Islet of Langerhans (tissue), 1 donor: Measurements from ENCODE around the gene IFNAR1.
"Not testable (repeated sequence)": the region's sequence is repeated elsewhere in the genome, so short reads cannot be mapped to it uniquely, and the experiment has no call there.

Source experiments
- FAIRE-seq: peaks from one replicate; lab custom pipeline; 2011; peaks lifted over from hg19 to GRCh38; lab: Jason Lieb, UNC

IFNAR1 gene

GRCh38 chr21:33308586-33309490 is 15.9 kb upstream of the IFNAR1 start:
- FAIRE-seq = no peak

- no peak for FAIRE-seq
Observed at GRCh38 chr21:33309778-33310177, 15.0 kb upstream of the IFNAR1 start.

- no peak for FAIRE-seq
Observed at GRCh38 chr21:33312121-33312520, 12.6 kb upstream of the IFNAR1 start.

GRCh38 chr21:33313183-33313582 is 11.6 kb upstream of the IFNAR1 start:
- no peak for FAIRE-seq

GRCh38 chr21:33313611-33314010 is 11.2 kb upstream of the IFNAR1 start:
- no peak for FAIRE-seq

- FAIRE-seq = no peak
Observed at GRCh38 chr21:33314111-33314510, 10.7 kb upstream of the IFNAR1 start.

GRCh38 chr21:33315946-33316710 is 8.6 kb upstream of the IFNAR1 start:
- no peak for FAIRE-seq

GRCh38 chr21:33317145-33317544 is 7.6 kb upstream of the IFNAR1 start:
- FAIRE-seq = no peak

- FAIRE-seq = no peak
Observed at GRCh38 chr21:33317786-33318486, 6.8 kb upstream of the IFNAR1 start.

- not testable (repeated sequence) for FAIRE-seq
Observed at GRCh38 chr21:33321005-33321404, 3.8 kb upstream of the IFNAR1 start.

- not testable (repeated sequence) for FAIRE-seq
Observed at GRCh38 chr21:33323610-33324009, 1.2 kb upstream of the IFNAR1 start.

GRCh38 chr21:33325222-33326067 is 675 bp downstream of the IFNAR1 start:
- no peak for FAIRE-seq

GRCh38 chr21:33327326-33327725 is 2.6 kb downstream of the IFNAR1 start:
- no peak for FAIRE-seq

GRCh38 chr21:33327792-33328433 is 3.1 kb downstream of the IFNAR1 start:
- FAIRE-seq = no peak

GRCh38 chr21:33330726-33331125 is 6.0 kb downstream of the IFNAR1 start:
- no peak for FAIRE-seq

GRCh38 chr21:33332143-33332542 is 7.4 kb downstream of the IFNAR1 start:
- FAIRE-seq = no peak

GRCh38 chr21:33334191-33334590 is 9.4 kb downstream of the IFNAR1 start:
- no peak for FAIRE-seq

GRCh38 chr21:33334824-33335223 is 10.1 kb downstream of the IFNAR1 start:
- FAIRE-seq = no peak

- no peak for FAIRE-seq
Observed at GRCh38 chr21:33339135-33339534, 14.4 kb downstream of the IFNAR1 start.

- FAIRE-seq = no peak
Observed at GRCh38 chr21:33339918-33340317, 15.1 kb downstream of the IFNAR1 start.

GRCh38 chr21:33345751-33346238 is 21.0 kb downstream of the IFNAR1 start:
- FAIRE-seq = no peak
